ENCODE results near the gene MLF2.
A peak's percentile ranks its signal among the peaks of the same experiment; 100 is the strongest.

The MLF2 gene

GRCh38 chr12:6752921-6753771 is at the start of gene MLF2:
TSS of gene MLF2 (minus strand) at chr12:6753141. CDS start at chr12:6752334, 807 bp downstream.
- DNase-seq (ENCODE audit: low read depth) = peak; percentile 99

- DNase-seq (ENCODE audit: low read depth) = no peak
Measured at GRCh38 chr12:6799147-6799546, 46.2 kb upstream of the MLF2 start.

GRCh38 chr12:6796576-6796975 is 43.6 kb upstream of the MLF2 start:
- DNase-seq (ENCODE audit: low read depth) = no peak

- DNase-seq (ENCODE audit: low read depth) = no peak
Measured at GRCh38 chr12:6795088-6795487, 42.1 kb upstream of the MLF2 start.

- DNase-seq (ENCODE audit: low read depth) = no peak
Measured at GRCh38 chr12:6792522-6793201, 39.7 kb upstream of the MLF2 start.

- no peak for DNase-seq (ENCODE audit: low read depth)
Measured at GRCh38 chr12:6791931-6792520, 39.1 kb upstream of the MLF2 start.

- DNase-seq (ENCODE audit: low read depth) = no peak
Measured at GRCh38 chr12:6790496-6791150, 37.7 kb upstream of the MLF2 start.

GRCh38 chr12:6788972-6789924 is 36.3 kb upstream of the MLF2 start, which contains the start of gene CD4:
TSS of gene CD4 (plus strand) at chr12:6789528. CDS start at chr12:6800139, 10,611 bp downstream.
- no peak for DNase-seq (ENCODE audit: low read depth)

GRCh38 chr12:6787309-6787708 is 34.4 kb upstream of the MLF2 start:
- DNase-seq (ENCODE audit: low read depth) = no peak

- DNase-seq (ENCODE audit: low read depth) = no peak
Measured at GRCh38 chr12:6786416-6787094, 33.6 kb upstream of the MLF2 start.

- DNase-seq (ENCODE audit: low read depth) = no peak
Measured at GRCh38 chr12:6784761-6785160, 31.8 kb upstream of the MLF2 start.

- DNase-seq (ENCODE audit: low read depth) = no peak
Measured at GRCh38 chr12:6784296-6784695, 31.4 kb upstream of the MLF2 start.

- DNase-seq (ENCODE audit: low read depth) = no peak
Measured at GRCh38 chr12:6783828-6784227, 30.9 kb upstream of the MLF2 start.

- DNase-seq (ENCODE audit: low read depth) = no peak
Measured at GRCh38 chr12:6782850-6783566, 30.1 kb upstream of the MLF2 start.

- DNase-seq (ENCODE audit: low read depth) = no peak
Measured at GRCh38 chr12:6782119-6782518, 29.2 kb upstream of the MLF2 start.

- DNase-seq (ENCODE audit: low read depth) = no peak
Measured at GRCh38 chr12:6780573-6780972, 27.6 kb upstream of the MLF2 start.

GRCh38 chr12:6779708-6780432 is 26.9 kb upstream of the MLF2 start:
- no peak for DNase-seq (ENCODE audit: low read depth)

GRCh38 chr12:6778574-6779550 is 25.9 kb upstream of the MLF2 start:
- DNase-seq (ENCODE audit: low read depth) = peak; percentile 88
